Lung (tissue), 12 donors: ENCODE results near the gene AQP6. TPM values are rescaled to one million over a fixed set of nuclear protein-coding genes. Genes with fewer than 3 reads are reported as not detected.

Experiments
- ATAC-seq: fragments of 200-7000 bp; cut with Tn5 transposase; one replicate; pipeline ENCODE4 v1.9.1; 2020; ENCODE audit warnings: moderate number of reproducible peaks; ENCODE audit not compliant: insufficient read depth, low FRiP score
- DNase-seq, 3 donors: peaks; one replicate each; pipeline ENCODE4 v3.0.0-alpha.2; 2013 to 2017
- H3K27ac ChIP-seq, 2 donors: one replicate each; pipeline ENCODE4 v1.5.1; 2013; ENCODE audit warnings: mild to moderate bottlenecking in 2 of 2, moderate library complexity in 2 of 2, control low read depth in 1 of 2, inconsistent platforms in 1 of 2, low read depth in 1 of 2, low read length in 1 of 2
- H3K27me3 ChIP-seq, 3 donors: one replicate each; pipeline ENCODE4 v1.5.1; 2013; ENCODE audit warnings: low read length in 2 of 3; ENCODE audit not compliant: control insufficient read depth in 3 of 3, insufficient read depth in 3 of 3
- H3K36me3 ChIP-seq, 4 donors: one replicate each; pipeline ENCODE4 v1.5.1; 2013; ENCODE audit warnings: low read length in 4 of 4, mild to moderate bottlenecking in 1 of 4, moderate library complexity in 1 of 4; ENCODE audit not compliant: control insufficient read depth in 4 of 4, insufficient read depth in 4 of 4
- H3K4me1 ChIP-seq, 5 donors: one replicate each; pipeline ENCODE4 v1.5.1; 2013; ENCODE audit warnings: low read length in 5 of 5, mild to moderate bottlenecking in 2 of 5, moderate library complexity in 1 of 5; ENCODE audit not compliant: control insufficient read depth in 5 of 5, insufficient read depth in 5 of 5
- H3K4me3 ChIP-seq: one replicate; pipeline ENCODE4 v1.5.1; 2013; ENCODE audit warnings: mild to moderate bottlenecking, control low read depth, moderate library complexity
- H3K9ac ChIP-seq, 2 donors: one replicate each; pipeline ENCODE4 v1.5.1; 2013; ENCODE audit warnings: low read length in 2 of 2, control low read depth in 1 of 2; ENCODE audit not compliant: insufficient read depth in 1 of 2
- H3K9me3 ChIP-seq, 4 donors: one replicate each; pipeline ENCODE4 v1.5.1; 2013; ENCODE audit warnings: low read length in 3 of 4, mild to moderate bottlenecking in 1 of 4, moderate library complexity in 1 of 4; ENCODE audit not compliant: control insufficient read depth in 4 of 4, insufficient read depth in 3 of 4
- WGBS, 2 donors: extraction: QIAGEN DNeasy Blood & Tissue Kit; methylation state at CpG; one replicate each; pipeline ENCODE4 v1.1.7; 2013; 5-methylcytosine and 5-hydroxymethylcytosine counted together
- polyA plus RNA-seq, 2 donors: library from polyadenylated mRNA; stranded (reverse); fragments of 200-250 nt; gene quantifications; one replicate each; pipeline ENCODE4 v1.2.1, GENCODE V29; 2013
- total RNA-seq, 2 donors: library from RNA; depleted of rRNA in 1 of 2; stranded (reverse); fragments of >200 nt in 1 of 2; gene quantifications; one replicate each; pipeline ENCODE4 v1.2.1, GENCODE V29; 2014 to 2021
- TF ChIP-seq, protein P1 (sequence below): IDR thresholded peaks from 2 replicates; pipeline ENCODE4 v1.5.1; 2012; ENCODE audit warnings: mild to moderate bottlenecking; ENCODE audit errors: control extremely low read depth, extremely low read depth
- donor health status: control.
- donor health status: control.
- donor health status: Bipolar disorder and iron deficiency.
- donor health status: healthy.
- donor health status: DM: yes; HTN: yes; CAD: no.

Gene AQP6
- total and polyA plus RNA-seq, 4 donors, result 0.03 to 0.40 (median 0.19) TPM

DNA sequence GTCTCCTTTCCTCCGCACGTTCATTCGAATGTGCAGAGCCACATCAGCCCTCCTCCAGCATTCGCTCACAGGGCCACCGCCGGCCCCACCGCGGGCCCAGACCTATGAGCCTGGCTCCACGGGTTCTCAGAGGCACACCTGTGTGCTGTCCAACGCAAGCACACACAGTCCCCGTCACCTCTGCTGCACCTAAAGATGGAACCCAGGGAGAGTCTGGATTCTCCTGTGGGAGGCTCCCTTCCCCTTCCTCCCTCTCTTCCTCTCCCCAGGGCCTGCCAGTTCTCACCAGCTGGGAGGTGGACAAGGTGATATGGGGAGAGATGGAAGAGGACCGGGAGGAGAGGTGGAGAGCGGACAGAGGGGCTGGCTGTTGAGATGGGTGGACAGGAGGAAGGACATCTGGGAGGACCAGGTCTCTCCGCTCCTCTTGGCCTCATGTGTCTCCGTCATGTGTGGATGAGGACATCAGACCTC lies 4.9 kb upstream of the AQP6 start:
- TF ChIP-seq, protein P1, sequence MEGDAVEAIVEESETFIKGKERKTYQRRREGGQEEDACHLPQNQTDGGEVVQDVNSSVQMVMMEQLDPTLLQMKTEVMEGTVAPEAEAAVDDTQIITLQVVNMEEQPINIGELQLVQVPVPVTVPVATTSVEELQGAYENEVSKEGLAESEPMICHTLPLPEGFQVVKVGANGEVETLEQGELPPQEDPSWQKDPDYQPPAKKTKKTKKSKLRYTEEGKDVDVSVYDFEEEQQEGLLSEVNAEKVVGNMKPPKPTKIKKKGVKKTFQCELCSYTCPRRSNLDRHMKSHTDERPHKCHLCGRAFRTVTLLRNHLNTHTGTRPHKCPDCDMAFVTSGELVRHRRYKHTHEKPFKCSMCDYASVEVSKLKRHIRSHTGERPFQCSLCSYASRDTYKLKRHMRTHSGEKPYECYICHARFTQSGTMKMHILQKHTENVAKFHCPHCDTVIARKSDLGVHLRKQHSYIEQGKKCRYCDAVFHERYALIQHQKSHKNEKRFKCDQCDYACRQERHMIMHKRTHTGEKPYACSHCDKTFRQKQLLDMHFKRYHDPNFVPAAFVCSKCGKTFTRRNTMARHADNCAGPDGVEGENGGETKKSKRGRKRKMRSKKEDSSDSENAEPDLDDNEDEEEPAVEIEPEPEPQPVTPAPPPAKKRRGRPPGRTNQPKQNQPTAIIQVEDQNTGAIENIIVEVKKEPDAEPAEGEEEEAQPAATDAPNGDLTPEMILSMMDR, result no peak
- H3K4me3 ChIP-seq, result no peak overlapping the region
- WGBS, 2 donors, result 35 to 41% methylated on average over 15 of the region's 15 CpGs
- no peak overlapping the region for H3K27ac ChIP-seq
- no peaks in the 10 kb centered on the region for H3K9me3 ChIP-seq
- ATAC-seq (no peak), DNase-seq (no peak)
- H3K9ac ChIP-seq, result no peak overlapping the region
- peaks cover 0 to 26% (median 3%) of the 10 kb centered on the region in 3 donors for H3K27me3 ChIP-seq
- H3K36me3 ChIP-seq, result no peaks in the 10 kb centered on the region
- peaks cover 0 to 12% (median 0%) of the 10 kb centered on the region in 5 donors for H3K4me1 ChIP-seq

DNA sequence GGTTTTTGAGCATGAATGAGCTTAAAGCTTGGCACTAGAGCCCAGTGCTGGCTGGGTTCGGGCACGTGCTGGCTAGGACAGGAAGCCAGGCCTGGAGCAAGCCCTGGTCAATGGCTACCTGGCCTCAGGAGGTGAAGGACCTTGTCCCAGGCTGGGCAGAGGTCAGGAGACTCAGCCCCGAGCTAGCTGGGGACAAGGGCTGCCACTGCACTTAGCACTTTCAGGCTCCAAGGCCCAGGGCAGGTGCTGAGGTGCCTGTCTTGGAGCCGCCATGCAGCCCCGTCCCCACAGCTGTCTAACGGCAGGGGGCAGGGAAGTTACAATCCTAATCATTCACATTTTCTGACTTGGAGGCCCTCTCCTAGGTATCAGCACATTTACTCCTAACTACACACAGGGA lies 4.3 kb upstream of the AQP6 start:
- TF ChIP-seq, protein P1, result no peak
- Histone ChIP-seq H3K4me3 (no peak overlapping the region), H3K27me3 (peaks cover 0 to 26% (median 3%) of the 10 kb centered on the region in 3 donors), H3K27ac (no peak overlapping the region), H3K36me3 (no peaks in the 10 kb centered on the region), H3K9ac (no peak overlapping the region), H3K4me1 (peaks cover 0 to 12% (median 0%) of the 10 kb centered on the region in 5 donors), H3K9me3 (no peaks in the 10 kb centered on the region)
- WGBS, 2 donors, result 86 to 91% methylated on average over 6 of the region's 6 CpGs
- ATAC-seq, result no peak
- DNase-seq, result no peak

- no peak for ATAC-seq
- H3K9me3 ChIP-seq, result no peaks in the 10 kb centered on the region
- H3K9ac ChIP-seq, result no peak overlapping the region
- 76 to 80% methylated on average over 5 of the region's 5 CpGs for WGBS, 2 donors
- TF ChIP-seq, protein P1, result no peak
- no peaks in the 10 kb centered on the region for H3K36me3 ChIP-seq
- H3K27ac ChIP-seq, result no peak overlapping the region
- no peak overlapping the region for H3K4me3 ChIP-seq
- peaks cover 0 to 12% (median 0%) of the 10 kb centered on the region in 5 donors for H3K4me1 ChIP-seq
- DNase-seq, result no peak
- peaks cover 0 to 26% (median 3%) of the 10 kb centered on the region in 3 donors for H3K27me3 ChIP-seq
These were observed 3.7 kb upstream of the AQP6 start for GRCh38 chr12:49969027-49969426.
